Gastroesophageal sphincter (tissue), 4 donors: ENCODE data around the gene DUSP14. TPM values are rescaled to one million over a fixed set of nuclear protein-coding genes. Genes with fewer than 3 reads are reported as not detected.

Experiments
- ATAC-seq: fragments of 150-250 bp; one replicate; pipeline ENCODE4 v1.9.1; 2016; ENCODE audit warnings: mild to moderate bottlenecking, moderate library complexity
- H3K27ac ChIP-seq, 4 donors: fragments of 200-600 bp; sonication (generic) in 3 of 4; 1 replicate in 3 of 4; 2 replicates in 1 of 4; pipeline ENCODE4 v1.5.1; 2016 to 2019
- H3K27me3 ChIP-seq: fragments of 200-600 bp; sonication (generic); one replicate; pipeline ENCODE4 v1.5.1; 2019
- H3K36me3 ChIP-seq, 2 donors: fragments of 200-600 bp; sonication (generic); one replicate each; pipeline ENCODE4 v1.5.1; 2019; ENCODE audit warnings: control low read depth in 1 of 2
- H3K4me1 ChIP-seq, 3 donors: fragments of 200-600 bp; sonication (generic); 1 replicate in 2 of 3; 2 replicates in 1 of 3; pipeline ENCODE4 v1.5.1; 2016 to 2019; ENCODE audit warnings: control low read depth in 2 of 3
- H3K4me3 ChIP-seq, 2 donors: fragments of 200-600 bp; sonication (generic); one replicate each; pipeline ENCODE4 v1.5.1; 2019; ENCODE audit warnings: mild to moderate bottlenecking in 1 of 2, moderate library complexity in 1 of 2
- H3K9me3 ChIP-seq, 3 donors: fragments of 200-600 bp; sonication (generic); one replicate each; pipeline ENCODE4 v1.5.1; 2017 to 2019; ENCODE audit warnings: control low read depth in 2 of 3
- EP300 ChIP-seq: sonication (generic); formaldehyde crosslinking; IDR thresholded peaks from one replicate; pipeline ENCODE4 v1.6.1; 2017; ENCODE audit warnings: antibody characterized with exemption, mild to moderate bottlenecking
- POLR2A ChIP-seq, 2 donors: fragments of 450-650 bp; IDR thresholded peaks; one replicate each; pipeline ENCODE4 v1.6.1; 2017; ENCODE audit warnings: antibody characterized with exemption in 2 of 2, mild to moderate bottlenecking in 2 of 2, moderate library complexity in 1 of 2
- POLR2AphosphoS5 ChIP-seq: sonication (generic); formaldehyde crosslinking; IDR thresholded peaks from one replicate; pipeline ENCODE4 v1.6.1; 2017; ENCODE audit warnings: antibody characterized with exemption
- WGBS, 2 donors: methylation state at CpG; one replicate each; pipeline ENCODE4 v1.1.5; 2018; ENCODE audit warnings: low coverage in 1 of 2; 5-methylcytosine and 5-hydroxymethylcytosine counted together
- total RNA-seq, 4 donors: library from RNA; depleted of rRNA; stranded (reverse); fragments of >200 nt; gene quantifications; one replicate each; pipeline ENCODE4 v1.1.0, GENCODE V29; 2016
- TF ChIP-seq, protein P1 (sequence below), 4 experiments: fragments of 200-600 bp in 2 of 4; fragments of 450-650 bp in 2 of 4; sonication (generic) in 1 of 4; IDR thresholded peaks; one replicate each; pipeline ENCODE4 v1.5.1; 2017 to 2019; ENCODE audit warnings: antibody characterized with exemption in 4 of 4, mild to moderate bottlenecking in 2 of 4, moderate library complexity in 2 of 4

Gene DUSP14
- total RNA-seq, 4 donors from 2014 or later, result 11.8 to 46.0 (median 28.2) TPM

- H3K27me3 ChIP-seq, result no peaks in the 10 kb centered on the region
- H3K4me3 ChIP-seq, result peak overlapping the region; percentile 78 to 97
- TF ChIP-seq POLR2AphosphoS5, result no peak
- no peak for TF ChIP-seq EP300
- TF ChIP-seq POLR2A (IDR thresholded peaks at IDR 0.05), result no peak
- TF ChIP-seq, protein P1, sequence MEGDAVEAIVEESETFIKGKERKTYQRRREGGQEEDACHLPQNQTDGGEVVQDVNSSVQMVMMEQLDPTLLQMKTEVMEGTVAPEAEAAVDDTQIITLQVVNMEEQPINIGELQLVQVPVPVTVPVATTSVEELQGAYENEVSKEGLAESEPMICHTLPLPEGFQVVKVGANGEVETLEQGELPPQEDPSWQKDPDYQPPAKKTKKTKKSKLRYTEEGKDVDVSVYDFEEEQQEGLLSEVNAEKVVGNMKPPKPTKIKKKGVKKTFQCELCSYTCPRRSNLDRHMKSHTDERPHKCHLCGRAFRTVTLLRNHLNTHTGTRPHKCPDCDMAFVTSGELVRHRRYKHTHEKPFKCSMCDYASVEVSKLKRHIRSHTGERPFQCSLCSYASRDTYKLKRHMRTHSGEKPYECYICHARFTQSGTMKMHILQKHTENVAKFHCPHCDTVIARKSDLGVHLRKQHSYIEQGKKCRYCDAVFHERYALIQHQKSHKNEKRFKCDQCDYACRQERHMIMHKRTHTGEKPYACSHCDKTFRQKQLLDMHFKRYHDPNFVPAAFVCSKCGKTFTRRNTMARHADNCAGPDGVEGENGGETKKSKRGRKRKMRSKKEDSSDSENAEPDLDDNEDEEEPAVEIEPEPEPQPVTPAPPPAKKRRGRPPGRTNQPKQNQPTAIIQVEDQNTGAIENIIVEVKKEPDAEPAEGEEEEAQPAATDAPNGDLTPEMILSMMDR (IDR thresholded peaks at IDR 0.05), result no peak
- H3K27ac ChIP-seq, result peak overlapping the region; percentile 86 to 96 (median 94)
- WGBS, 2 donors, result 4 to 8% methylated on average over 12 to 18 of the region's 24 CpGs
- H3K9me3 ChIP-seq, result no peaks in the 10 kb centered on the region
- H3K4me1 ChIP-seq, result peaks cover 0 to 71% (median 8%) of the 10 kb centered on the region in 3 donors
- H3K36me3 ChIP-seq, result no peaks in the 10 kb centered on the region
- ATAC-seq, result peak; percentile 52
These were observed 1.2 kb downstream of the DUSP14 start for GRCh38 chr17:37490638-37491614.

- H3K27ac ChIP-seq, result peak overlapping the region; percentile 86 to 96 (median 94)
- TF ChIP-seq POLR2AphosphoS5 (no peak), EP300 (no peak), POLR2A (IDR thresholded peaks at IDR 0.05) (no peak)
- TF ChIP-seq, protein P1 (IDR thresholded peaks at IDR 0.05), result no peak
- H3K27me3 ChIP-seq, result no peaks in the 10 kb centered on the region
- H3K4me3 ChIP-seq, result peak overlapping the region in 1 of 2 donors; percentile 97
- ATAC-seq, result no peak
- no peaks in the 10 kb centered on the region for H3K36me3 ChIP-seq
- H3K4me1 ChIP-seq, result peaks cover 0 to 72% (median 8%) of the 10 kb centered on the region in 3 donors
- no peaks in the 10 kb centered on the region for H3K9me3 ChIP-seq
- 11 to 33% methylated on average over 4 of the region's 4 CpGs for WGBS, 2 donors
These were observed 2.5 kb downstream of the DUSP14 start for GRCh38 chr17:37492167-37492566.

GRCh38 chr17:37493249-37494027 is 3.7 kb downstream of the DUSP14 start:
- no peaks in the 10 kb centered on the region for H3K27me3 ChIP-seq
- H3K27ac ChIP-seq, result peak overlapping the region; percentile 86 to 96 (median 94)
- TF ChIP-seq, protein P1 (IDR thresholded peaks at IDR 0.05), result no peak
- TF ChIP-seq POLR2AphosphoS5 (no peak), EP300 (no peak), POLR2A (IDR thresholded peaks at IDR 0.05) (no peak)
- H3K9me3 ChIP-seq, result no peaks in the 10 kb centered on the region
- H3K36me3 ChIP-seq, result no peaks in the 10 kb centered on the region
- WGBS, 2 donors, result 45 to 48% methylated on average over 2 of the region's 2 CpGs
- no peak overlapping the region for H3K4me3 ChIP-seq
- H3K4me1 ChIP-seq, result peaks cover 0 to 63% (median 8%) of the 10 kb centered on the region in 3 donors
- ATAC-seq, result no peak

DNA sequence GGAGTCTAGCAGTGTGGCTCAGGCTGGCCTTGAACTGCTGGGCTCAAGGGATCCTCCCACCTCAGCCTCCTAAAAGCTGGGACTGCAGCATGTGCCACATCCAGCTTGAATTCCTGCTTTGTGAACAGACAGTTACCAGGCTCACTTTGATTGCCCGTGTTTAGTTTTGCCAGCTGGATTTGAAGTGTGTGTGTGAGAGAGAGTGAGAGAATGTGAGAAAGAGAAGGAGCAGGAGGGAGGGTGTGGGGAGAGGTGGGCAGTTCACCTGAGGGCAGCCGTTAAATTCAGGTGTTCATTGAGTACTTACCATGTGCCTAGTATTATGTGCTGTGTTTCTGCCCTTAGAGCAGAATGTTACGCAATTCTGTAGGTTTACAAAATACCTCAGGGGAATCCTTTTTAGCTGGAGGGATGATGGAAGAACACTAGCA is 4.7 kb downstream of the DUSP14 start:
- H3K36me3 ChIP-seq, result no peaks in the 10 kb centered on the region
- no peak overlapping the region for H3K4me3 ChIP-seq
- H3K27ac ChIP-seq, result peak overlapping the region; percentile 5 to 95 (median 83)
- peaks cover 0 to 57% (median 8%) of the 10 kb centered on the region in 3 donors for H3K4me1 ChIP-seq
- 44 to 69% methylated on average over 1 to 3 of the region's 3 CpGs for WGBS, 2 donors
- no peaks in the 10 kb centered on the region for H3K27me3 ChIP-seq
- H3K9me3 ChIP-seq, result no peaks in the 10 kb centered on the region
- TF ChIP-seq POLR2A (IDR thresholded peaks at IDR 0.05) (no peak), POLR2AphosphoS5 (no peak), EP300 (no peak)
- TF ChIP-seq, protein P1 (IDR thresholded peaks at IDR 0.05), result no peak
- no peak for ATAC-seq
